ENCODE results near the gene EIF4G3. TPM values are rescaled to one million over a fixed set of nuclear protein-coding genes. Genes with fewer than 3 reads are reported as not detected.

The EIF4G3 gene
- total and polyA plus RNA-seq, 2 donors (not counting 1 experiment from before 2014, with no cell fraction given), result 33.6 to 76.0 TPM

- no peak overlapping the region for H3K4me3 ChIP-seq (ENCODE audit: control extremely low read depth in 1 of 5, extremely low read depth in 1 of 5, insufficient read depth in 1 of 5, low read depth in 2 of 5, low read length in 4 of 5)
- no peaks in the 10 kb centered on the region for H4K20me1 ChIP-seq (ENCODE audit: control insufficient read depth, insufficient read depth, low read length, poor library complexity, severe bottlenecking)
- Mint-ChIP-seq H3K4me1 (no peaks in the 10 kb centered on the region), H3K9me3 (ENCODE audit: insufficient read depth) (no peaks in the 10 kb centered on the region), H3K27ac (no peak overlapping the region), H3K27me3 (no peaks in the 10 kb centered on the region), H3K4me3 (no peak overlapping the region)
- peaks cover 15 to 90% of the 10 kb centered on the region in 2 experiments for H3K36me3 ChIP-seq (replicated peaks in 1 of 2; ENCODE audit: control extremely low read depth in 1 of 2, control insufficient read depth in 1 of 2, extremely low read depth in 1 of 2, insufficient read depth in 2 of 2, low read length in 1 of 2)
- CTCF ChIA-PET, result interaction anchor here (1.1 kb wide), 1 partner anchor 19 kb away, joined by 3 read pairs; the partner anchor contains the start of gene HP1BP3
- no peak overlapping the region for H3K9ac ChIP-seq (ENCODE audit: low read length)
- no peaks in the 10 kb centered on the region for H3K9me3 ChIP-seq (ENCODE audit: control extremely low read depth in 1 of 3, control insufficient read depth in 2 of 3, insufficient read depth in 1 of 3, low read length in 2 of 3)
- no peaks in the 10 kb centered on the region for H3K27me3 ChIP-seq (replicated peaks in 1 of 4; ENCODE audit: control extremely low read depth in 1 of 4, control insufficient read depth in 3 of 4, insufficient read depth in 4 of 4, low read length in 3 of 4)
- H3K4me2 ChIP-seq (replicated peaks; ENCODE audit: low read depth, low read length, poor library complexity, severe bottlenecking), result no peak overlapping the region
- intact Hi-C loops (cut with micrococcal nuclease), result no loop called here
- DNase-seq, result no peak
- H3K27ac ChIP-seq (ENCODE audit: low read length in 2 of 2), result no peak overlapping the region
- TF ChIP-seq, protein P1, sequence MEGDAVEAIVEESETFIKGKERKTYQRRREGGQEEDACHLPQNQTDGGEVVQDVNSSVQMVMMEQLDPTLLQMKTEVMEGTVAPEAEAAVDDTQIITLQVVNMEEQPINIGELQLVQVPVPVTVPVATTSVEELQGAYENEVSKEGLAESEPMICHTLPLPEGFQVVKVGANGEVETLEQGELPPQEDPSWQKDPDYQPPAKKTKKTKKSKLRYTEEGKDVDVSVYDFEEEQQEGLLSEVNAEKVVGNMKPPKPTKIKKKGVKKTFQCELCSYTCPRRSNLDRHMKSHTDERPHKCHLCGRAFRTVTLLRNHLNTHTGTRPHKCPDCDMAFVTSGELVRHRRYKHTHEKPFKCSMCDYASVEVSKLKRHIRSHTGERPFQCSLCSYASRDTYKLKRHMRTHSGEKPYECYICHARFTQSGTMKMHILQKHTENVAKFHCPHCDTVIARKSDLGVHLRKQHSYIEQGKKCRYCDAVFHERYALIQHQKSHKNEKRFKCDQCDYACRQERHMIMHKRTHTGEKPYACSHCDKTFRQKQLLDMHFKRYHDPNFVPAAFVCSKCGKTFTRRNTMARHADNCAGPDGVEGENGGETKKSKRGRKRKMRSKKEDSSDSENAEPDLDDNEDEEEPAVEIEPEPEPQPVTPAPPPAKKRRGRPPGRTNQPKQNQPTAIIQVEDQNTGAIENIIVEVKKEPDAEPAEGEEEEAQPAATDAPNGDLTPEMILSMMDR (IDR thresholded peaks at IDR 0.05), result no peak
- no peak for TF ChIP-seq EZH2 (IDR thresholded peaks at IDR 0.05; ENCODE audit: borderline replicate concordance, insufficient read depth, low read depth, low read length, poor library complexity, severe bottlenecking)
- no peaks in the 10 kb centered on the region for H3K4me1 ChIP-seq (ENCODE audit: control insufficient read depth in 2 of 2, insufficient read depth in 2 of 2, low read length in 2 of 2)
- POLR2A ChIA-PET, result no interaction called here
- no peaks in the 10 kb centered on the region for H3K79me2 ChIP-seq (ENCODE audit: control insufficient read depth, insufficient read depth, low read length)
- no peak for ATAC-seq (ENCODE audit: low read depth)
- no peak overlapping the region for H2AFZ ChIP-seq (ENCODE audit: insufficient read depth, low read depth, low read length, poor library complexity, severe bottlenecking)
Measured at GRCh38 chr1:20767271-20767670, 409.4 kb downstream of the EIF4G3 start.

- ChIA-PET POLR2A (no interaction called here), CTCF (no interaction called here)
- WGBS (ENCODE audit: insufficient coverage), result no CpG with 5 or more reads among the region's 3 CpGs
- H3K27ac Mint-ChIP-seq, result no peak overlapping the region
- no peaks in the 10 kb centered on the region for H3K9me3 ChIP-seq (ENCODE audit: control extremely low read depth in 1 of 3, control insufficient read depth in 2 of 3, insufficient read depth in 1 of 3, low read length in 2 of 3)
- ATAC-seq (ENCODE audit: low read depth) (no peak), DNase-seq (no peak)
- H3K4me3 ChIP-seq (ENCODE audit: control extremely low read depth in 1 of 5, extremely low read depth in 1 of 5, insufficient read depth in 1 of 5, low read depth in 2 of 5, low read length in 4 of 5), result no peak overlapping the region
- H3K36me3 ChIP-seq (replicated peaks in 1 of 2; ENCODE audit: control extremely low read depth in 1 of 2, control insufficient read depth in 1 of 2, extremely low read depth in 1 of 2, insufficient read depth in 2 of 2, low read length in 1 of 2), result peaks cover 21 to 85% of the 10 kb centered on the region in 2 experiments
- no peaks in the 10 kb centered on the region for H3K27me3 ChIP-seq (replicated peaks in 1 of 4; ENCODE audit: control extremely low read depth in 1 of 4, control insufficient read depth in 3 of 4, insufficient read depth in 4 of 4, low read length in 3 of 4)
- H3K27ac ChIP-seq (ENCODE audit: low read length in 2 of 2), result no peak overlapping the region
- no peak overlapping the region for H3K4me3 Mint-ChIP-seq
- no peak overlapping the region for H2AFZ ChIP-seq (ENCODE audit: insufficient read depth, low read depth, low read length, poor library complexity, severe bottlenecking)
- H3K4me1 ChIP-seq (ENCODE audit: control insufficient read depth in 2 of 2, insufficient read depth in 2 of 2, low read length in 2 of 2), result no peaks in the 10 kb centered on the region
- TF ChIP-seq EZH2 (IDR thresholded peaks at IDR 0.05; ENCODE audit: borderline replicate concordance, insufficient read depth, low read depth, low read length, poor library complexity, severe bottlenecking), result no peak
- TF ChIP-seq, protein P1 (IDR thresholded peaks at IDR 0.05), result no peak
- no peak overlapping the region for H3K9ac ChIP-seq (ENCODE audit: low read length)
- H3K4me1 Mint-ChIP-seq, result no peaks in the 10 kb centered on the region
- no peaks in the 10 kb centered on the region for H4K20me1 ChIP-seq (ENCODE audit: control insufficient read depth, insufficient read depth, low read length, poor library complexity, severe bottlenecking)
- intact Hi-C loops (cut with micrococcal nuclease), result no loop called here
- H3K4me2 ChIP-seq (replicated peaks; ENCODE audit: low read depth, low read length, poor library complexity, severe bottlenecking), result no peak overlapping the region
- no peaks in the 10 kb centered on the region for H3K9me3 Mint-ChIP-seq (ENCODE audit: insufficient read depth)
- H3K27me3 Mint-ChIP-seq, result no peaks in the 10 kb centered on the region
- H3K79me2 ChIP-seq (ENCODE audit: control insufficient read depth, insufficient read depth, low read length), result peaks cover 2% of the 10 kb centered on the region
Measured at GRCh38 chr1:20763417-20763816, 413.3 kb downstream of the EIF4G3 start.
